Measurements from ENCODE around the gene ASXL1.
"Not testable (repeated sequence)": the region's sequence is repeated elsewhere in the genome, so short reads cannot be mapped to it uniquely, and the experiment has no call there.

Gene ASXL1

GRCh38 chr20:32362901-32363364, 4.8 kb downstream of the ASXL1 start:
- no peak for DNase-seq (ENCODE audit: low read depth)

- no peak for DNase-seq (ENCODE audit: low read depth)
Measured at GRCh38 chr20:32363492-32363891, 5.4 kb downstream of the ASXL1 start.

- no peak for DNase-seq (ENCODE audit: low read depth)
Measured at GRCh38 chr20:32364554-32365208, 6.5 kb downstream of the ASXL1 start.

GRCh38 chr20:32365564-32365963, 7.4 kb downstream of the ASXL1 start:
- no peak for DNase-seq (ENCODE audit: low read depth)

- DNase-seq (ENCODE audit: low read depth) = no peak
Measured at GRCh38 chr20:32366380-32366779, 8.2 kb downstream of the ASXL1 start.

- DNase-seq (ENCODE audit: low read depth) = no peak
Measured at GRCh38 chr20:32368323-32368722, 10.2 kb downstream of the ASXL1 start.

- DNase-seq (ENCODE audit: low read depth) = no peak
Measured at GRCh38 chr20:32368925-32369324, 10.8 kb downstream of the ASXL1 start.

- DNase-seq (ENCODE audit: low read depth) = no peak
Measured at GRCh38 chr20:32370897-32371296, 12.8 kb downstream of the ASXL1 start.

GRCh38 chr20:32378461-32378860, 20.3 kb downstream of the ASXL1 start:
- no peak for DNase-seq (ENCODE audit: low read depth)

GRCh38 chr20:32380037-32380436, 21.9 kb downstream of the ASXL1 start:
- DNase-seq (ENCODE audit: low read depth) = not testable (repeated sequence)

GRCh38 chr20:32380745-32381144, 22.6 kb downstream of the ASXL1 start:
- DNase-seq (ENCODE audit: low read depth) = no peak

- no peak for DNase-seq (ENCODE audit: low read depth)
Measured at GRCh38 chr20:32382102-32382950, 24.2 kb downstream of the ASXL1 start.

GRCh38 chr20:32383441-32383840, 25.3 kb downstream of the ASXL1 start:
- DNase-seq (ENCODE audit: low read depth) = not testable (repeated sequence)

- no peak for DNase-seq (ENCODE audit: low read depth)
Measured at GRCh38 chr20:32385541-32385940, 27.4 kb downstream of the ASXL1 start.

GRCh38 chr20:32386091-32386490, 28.0 kb downstream of the ASXL1 start:
- no peak for DNase-seq (ENCODE audit: low read depth)

- no peak for DNase-seq (ENCODE audit: low read depth)
Measured at GRCh38 chr20:32387252-32387651, 29.1 kb downstream of the ASXL1 start.

- DNase-seq (ENCODE audit: low read depth) = no peak
Measured at GRCh38 chr20:32391003-32391402, 32.9 kb downstream of the ASXL1 start.

GRCh38 chr20:32395066-32395465, 36.9 kb downstream of the ASXL1 start:
- no peak for DNase-seq (ENCODE audit: low read depth)

GRCh38 chr20:32396646-32397160, 38.6 kb downstream of the ASXL1 start:
- no peak for DNase-seq (ENCODE audit: low read depth)

- no peak for DNase-seq (ENCODE audit: low read depth)
Measured at GRCh38 chr20:32397567-32398084, 39.5 kb downstream of the ASXL1 start.

- no peak for DNase-seq (ENCODE audit: low read depth)
Measured at GRCh38 chr20:32400476-32400875, 42.3 kb downstream of the ASXL1 start.

GRCh38 chr20:32404017-32404416, 45.9 kb downstream of the ASXL1 start:
- no peak for DNase-seq (ENCODE audit: low read depth)

GRCh38 chr20:32406701-32407100, 48.6 kb downstream of the ASXL1 start:
- DNase-seq (ENCODE audit: low read depth) = no peak

Data from activated T-cell treated with anti-CD3 and anti-CD28 coated beads for 1 hour (primary cell).